Measurements from ENCODE around the gene PDCD10.

- TF ChIP-seq CTCF (IDR thresholded peaks at IDR 0.05) (no peak), EZH2phosphoT487 (IDR thresholded peaks at IDR 0.05) (no peak)
Measured at GRCh38 chr3:167736264-167736787, 1.6 kb upstream of the PDCD10 start.

Data from neural progenitor cell (in vitro differentiated cells).